BJ (cell line): Measurements from ENCODE around the gene KERA. TPM values are rescaled to one million over a fixed set of nuclear protein-coding genes. Genes with fewer than 3 reads are reported as not detected.

Source experiments
- CTCF ChIA-PET: fragments of 350-600 bp; formaldehyde crosslinking; extraction: SDS; loops from one replicate; lab custom pipeline; 2021; ENCODE audit warnings: antibody characterized with exemption, inconsistent platforms; lab: Yijun Ruan, JAX
- POLR2A ChIA-PET: fragments of 300-600 bp; sonication (Branson Sonifier 250); formaldehyde crosslinking; extraction: SDS; loops from one replicate; lab custom pipeline; 2021; ENCODE audit warnings: antibody characterized with exemption; lab: Charles Lee
- DNase-seq: peaks from one replicate; pipeline ENCODE4 v3.0.0-alpha.2; 2011; ENCODE audit warnings: low read depth
- H3K27me3 ChIP-seq: 2 replicates; pipeline ENCODE4 v1.6.0; 2011; ENCODE audit warnings: low read length; ENCODE audit not compliant: control insufficient read depth, insufficient read depth
- H3K36me3 ChIP-seq: 2 replicates; pipeline ENCODE4 v1.5.1; 2011; ENCODE audit warnings: low read length; ENCODE audit not compliant: control insufficient read depth, insufficient read depth
- H3K4me3 ChIP-seq: 2 replicates; pipeline ENCODE4 v1.5.1; 2011; ENCODE audit warnings: low read depth, mild to moderate bottlenecking, control low read depth, low read length
- CTCF ChIP-seq: IDR thresholded peaks from 2 replicates; pipeline ENCODE4 v1.5.1; 2011; ENCODE audit warnings: low read depth, mild to moderate bottlenecking, control low read depth, inconsistent platforms, low read length, moderate library complexity; ENCODE audit not compliant: insufficient read depth
- polyA plus RNA-seq: library from polyadenylated mRNA; depleted of rRNA; stranded (reverse); fragments of >200 nt; gene quantifications from 2 replicates; pipeline ENCODE4 v1.2.3, GENCODE V29; 2011

Gene KERA
- polyA plus RNA-seq, 1 experiment, result not detected

GRCh38 chr12:91103101-91103500 is 45.3 kb upstream of the KERA start:
- no peak overlapping the region for H3K4me3 ChIP-seq
- H3K27me3 ChIP-seq, result no peaks in the 10 kb centered on the region
- CTCF ChIA-PET, result interaction anchor here (1.2 kb wide), 1 partner anchor 125 kb away, joined by 4 read pairs; no protein-coding TSS in a partner anchor
- no peak for TF ChIP-seq CTCF
- H3K36me3 ChIP-seq, result peaks cover 4% of the 10 kb centered on the region
- POLR2A ChIA-PET, result no interaction called here
- no peak for DNase-seq

- H3K36me3 ChIP-seq, result no peaks in the 10 kb centered on the region; the same call in 1 of the 2 replicates
- no peak for DNase-seq
- no peak overlapping the region for H3K4me3 ChIP-seq
- no peak for TF ChIP-seq CTCF
- ChIA-PET POLR2A (interaction anchor here (0.6 to 0.7 kb wide), 2 partner anchors 51 to 127 kb away, joined by 3 to 5 read pairs; no protein-coding TSS in a partner anchor), CTCF (interaction anchor here (1.2 kb wide), 1 partner anchor 255 kb away, joined by 4 read pairs; no protein-coding TSS in a partner anchor)
- no peaks in the 10 kb centered on the region for H3K27me3 ChIP-seq
Measured at GRCh38 chr12:91100906-91101305, 43.1 kb upstream of the KERA start.

GRCh38 chr12:91099836-91100235 is 42.0 kb upstream of the KERA start:
- no peak overlapping the region for H3K4me3 ChIP-seq
- DNase-seq, result no peak
- CTCF ChIA-PET, result interaction anchor here (1.2 to 1.4 kb wide), 3 partner anchors 13 to 256 kb away, joined by 3 to 4 read pairs (median 3); no protein-coding TSS in a partner anchor
- H3K36me3 ChIP-seq, result no peaks in the 10 kb centered on the region
- no peaks in the 10 kb centered on the region for H3K27me3 ChIP-seq
- POLR2A ChIA-PET, result interaction anchor here (0.7 kb wide), 1 partner anchor 228 kb away, joined by 3 read pairs; no protein-coding TSS in a partner anchor
- TF ChIP-seq CTCF, result no peak

- POLR2A ChIA-PET, result interaction anchor here (0.7 to 0.9 kb wide), 2 partner anchors 12 to 229 kb away, joined by 3 read pairs; partner anchors contain the start of gene LUM
- TF ChIP-seq CTCF, result no peak
- no peaks in the 10 kb centered on the region for H3K27me3 ChIP-seq
- CTCF ChIA-PET, result interaction anchor here (1.0 to 1.4 kb wide), 3 partner anchors 9 to 78 kb away, joined by 3 to 8 read pairs (median 3); no protein-coding TSS in a partner anchor
- no peaks in the 10 kb centered on the region for H3K36me3 ChIP-seq
- H3K4me3 ChIP-seq, result no peak overlapping the region
- DNase-seq, result no peak
Measured at GRCh38 chr12:91099341-91099740, 41.5 kb upstream of the KERA start.

- POLR2A ChIA-PET, result interaction anchor here (0.7 to 0.9 kb wide), 2 partner anchors 13 to 229 kb away, joined by 3 read pairs; partner anchors contain the start of gene LUM
- Histone ChIP-seq H3K4me3 (no peak overlapping the region), H3K27me3 (no peaks in the 10 kb centered on the region), H3K36me3 (no peaks in the 10 kb centered on the region)
- CTCF ChIA-PET, result interaction anchor here (1.0 to 1.4 kb wide), 3 partner anchors 10 to 79 kb away, joined by 3 to 8 read pairs (median 3); no protein-coding TSS in a partner anchor
- DNase-seq, result peak; percentile 72
- no peak for TF ChIP-seq CTCF
Measured at GRCh38 chr12:91098941-91099340, 41.1 kb upstream of the KERA start.
